Measurements from ENCODE around the gene PCNA. TPM values are rescaled to one million over a fixed set of nuclear protein-coding genes. Genes with fewer than 3 reads are reported as not detected.
A peak's percentile ranks its signal among the peaks of the same experiment; 100 is the strongest.

The PCNA gene
- total and polyA plus RNA-seq, 5 experiments from 2014 or later: 39.4 to 57.1 (median 44.3) TPM

DNA sequence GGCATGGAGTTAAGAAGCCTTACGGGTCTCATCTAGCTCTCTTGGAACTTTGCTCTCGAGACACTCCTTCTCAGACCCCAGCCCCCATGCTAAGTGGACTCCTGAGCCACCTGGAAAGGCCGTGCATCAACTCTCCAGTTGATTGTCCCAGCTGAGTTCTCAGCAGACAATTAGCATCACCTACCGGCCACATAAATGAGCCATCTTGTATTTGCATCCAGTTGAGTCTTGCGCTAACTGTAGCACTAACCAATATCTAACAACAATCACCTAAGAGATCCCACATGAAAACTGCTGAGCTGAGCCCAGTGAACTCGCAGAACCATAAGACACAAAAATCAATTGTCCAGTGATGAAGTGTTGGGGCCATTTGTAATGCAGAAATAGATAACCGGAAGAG, 49.7 kb downstream of the PCNA start:
- Mint-ChIP-seq H3K9me3 (no peaks in the 10 kb centered on the region), H3K27me3 (no peaks in the 10 kb centered on the region), H3K27ac (no peak overlapping the region), H3K4me1 (peaks cover 0 to 7% (median 5%) of the 10 kb centered on the region in 4 donors), H3K36me3 (peaks cover 0 to 2% (median 0%) of the 10 kb centered on the region in 3 donors), H3K4me3 (no peak overlapping the region)
- POLR2A ChIA-PET: no interaction called here
- DNase-seq (no peak), ATAC-seq (no peak)

GRCh38 chr20:5069141-5069806, 50.5 kb downstream of the PCNA start:
- DNase-seq (no peak), ATAC-seq (no peak)
- peak overlapping the region in 1 of 10 donors; percentile 48 for H3K4me3 Mint-ChIP-seq
- no peaks in the 10 kb centered on the region for H3K9me3 Mint-ChIP-seq
- H3K27ac Mint-ChIP-seq: peak overlapping the region in 3 of 10 donors; percentile 31 to 41 (median 31)
- peaks cover 0 to 2% (median 0%) of the 10 kb centered on the region in 3 donors for H3K36me3 Mint-ChIP-seq
- H3K4me1 Mint-ChIP-seq: peaks cover 0 to 7% (median 4%) of the 10 kb centered on the region in 4 donors
- POLR2A ChIA-PET: interaction anchor here (1.1 kb wide), 1 partner anchor 12 kb away, joined by 3 read pairs; no protein-coding TSS in a partner anchor
- no peaks in the 10 kb centered on the region for H3K27me3 Mint-ChIP-seq

DNA sequence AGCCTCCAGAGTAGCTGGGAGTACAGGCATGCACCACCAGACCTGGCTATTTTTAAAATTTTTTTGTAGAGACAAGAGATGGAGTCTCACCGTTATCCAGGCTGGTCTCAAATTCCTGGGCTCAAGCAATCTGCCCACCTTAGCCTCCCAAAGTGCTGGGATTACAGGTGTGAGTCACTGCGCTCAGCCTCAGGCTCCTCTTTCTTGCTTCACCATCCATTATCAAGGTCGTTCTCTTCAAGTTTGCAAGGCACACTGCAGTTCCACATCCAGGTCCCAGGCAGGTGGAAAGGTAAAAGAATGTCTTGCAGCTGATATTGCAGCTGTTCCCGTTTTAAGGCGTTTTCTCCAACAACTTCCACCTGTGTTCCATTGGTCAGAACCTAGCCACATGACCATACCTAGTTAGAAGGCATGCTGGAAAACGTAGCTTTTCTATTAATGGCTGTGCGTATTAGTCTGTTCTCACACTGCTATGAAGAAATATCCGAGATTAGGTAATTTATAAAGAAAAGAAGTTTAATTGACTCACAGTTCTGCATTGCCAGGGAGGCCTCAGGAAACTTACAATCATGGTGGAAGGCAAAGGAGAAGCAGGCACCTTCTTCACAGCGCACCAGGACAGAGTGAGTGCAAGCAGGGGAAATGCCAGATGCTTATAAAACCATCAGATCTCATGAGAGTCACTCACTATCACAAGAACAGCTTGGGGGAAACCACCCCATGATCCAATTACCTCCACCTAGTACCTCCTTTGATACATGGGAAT, 51.7 kb downstream of the PCNA start:
- Mint-ChIP-seq H3K4me1 (peaks cover 0 to 7% (median 2%) of the 10 kb centered on the region in 4 donors), H3K27me3 (no peaks in the 10 kb centered on the region), H3K9me3 (no peaks in the 10 kb centered on the region), H3K27ac (no peak overlapping the region), H3K4me3 (no peak overlapping the region), H3K36me3 (peaks cover 0 to 2% (median 0%) of the 10 kb centered on the region in 3 donors)
- DNase-seq (no peak), ATAC-seq (no peak)
- POLR2A ChIA-PET: interaction anchor here (1.1 kb wide), 2 partner anchors 9 to 11 kb away, joined by 3 read pairs; no protein-coding TSS in a partner anchor

DNA sequence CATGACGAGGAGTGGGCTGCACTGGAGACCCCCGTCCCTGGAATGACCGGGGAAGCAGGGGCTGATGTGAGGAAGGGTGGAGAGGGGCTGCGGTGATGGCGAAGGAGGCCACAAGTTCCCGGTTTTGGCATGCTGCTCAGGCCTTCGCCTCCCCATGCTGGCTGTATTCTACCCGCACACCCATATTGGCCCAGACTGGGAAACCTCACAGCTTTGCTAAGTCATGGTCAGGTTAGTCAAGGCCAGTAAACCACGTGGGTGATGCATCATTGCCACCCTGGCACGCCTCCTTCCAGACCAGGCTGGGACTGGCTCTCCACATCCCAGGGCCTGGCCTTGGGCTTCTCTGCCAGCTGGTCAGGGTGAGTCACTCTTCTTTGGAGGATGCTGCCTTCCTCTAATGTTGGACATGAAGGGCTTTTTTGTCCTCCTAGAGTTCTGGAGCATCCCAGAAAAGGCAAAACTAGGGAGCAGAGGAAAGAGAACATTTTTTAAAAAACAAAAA, 53.8 kb downstream of the PCNA start:
- H3K4me1 Mint-ChIP-seq: peaks cover 0 to 7% (median 3%) of the 10 kb centered on the region in 4 donors
- no peaks in the 10 kb centered on the region for H3K27me3 Mint-ChIP-seq
- ATAC-seq (no peak), DNase-seq (no peak)
- POLR2A ChIA-PET: no interaction called here
- peak overlapping the region in 1 of 10 donors; percentile 12 for H3K27ac Mint-ChIP-seq
- no peaks in the 10 kb centered on the region for H3K9me3 Mint-ChIP-seq
- H3K36me3 Mint-ChIP-seq: peaks cover 0 to 2% (median 0%) of the 10 kb centered on the region in 3 donors
- no peak overlapping the region for H3K4me3 Mint-ChIP-seq

DNA sequence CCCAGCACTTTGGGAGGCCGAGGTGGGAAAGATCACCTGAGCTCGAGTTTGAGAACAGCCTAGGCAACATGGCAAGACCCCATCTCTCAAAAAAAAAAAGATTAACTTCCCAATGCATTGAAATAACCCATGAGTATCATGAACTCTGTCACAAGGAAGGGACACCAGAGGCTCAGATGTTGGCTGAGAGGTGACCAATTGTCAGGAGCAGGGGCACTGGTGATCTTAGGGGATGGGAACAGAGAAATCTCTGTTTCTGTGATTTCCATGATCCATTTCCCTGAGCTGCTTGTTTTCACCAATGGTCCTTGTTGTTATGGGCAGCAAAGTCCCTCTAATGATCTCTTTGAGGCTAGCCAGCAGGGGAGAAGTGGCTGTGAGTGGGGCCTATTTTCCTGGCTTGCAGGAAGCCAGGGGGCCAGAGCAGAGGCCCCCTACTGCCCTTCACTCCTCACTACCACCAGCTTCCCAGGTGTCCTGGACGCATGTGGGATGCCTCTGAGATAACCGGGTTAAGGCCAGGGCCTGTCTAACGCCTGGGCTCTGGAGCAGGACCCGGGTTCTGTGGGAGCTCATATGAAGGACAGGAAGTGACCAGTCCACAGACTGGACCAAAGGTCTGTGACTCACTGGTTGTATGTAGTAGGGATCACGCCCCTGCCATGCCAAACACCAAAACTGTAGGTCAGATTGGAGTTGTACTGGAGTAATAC, 54.4 kb downstream of the PCNA start:
- Mint-ChIP-seq H3K27ac (peak overlapping the region in 2 of 10 donors; percentile 22 to 67), H3K36me3 (peaks cover 0 to 2% (median 0%) of the 10 kb centered on the region in 3 donors), H3K27me3 (no peaks in the 10 kb centered on the region), H3K4me1 (peaks cover 0 to 7% (median 3%) of the 10 kb centered on the region in 4 donors), H3K4me3 (no peak overlapping the region), H3K9me3 (no peaks in the 10 kb centered on the region)
- POLR2A ChIA-PET: no interaction called here
- DNase-seq (no peak), ATAC-seq (no peak)

Other genes starting within 250 kb of the PCNA start
- gene SLC23A2, start 118.4 kb downstream of the PCNA start, total RNA-seq: 10 to 100 TPM; 19.8 to 24.3 TPM
- gene SLC23A2, start 118.4 kb downstream of the PCNA start, polyA plus RNA-seq: 1 to 10 TPM; 5.6 to 8.1 (median 5.9) TPM
- gene TMEM230, start 6.9 kb downstream of the PCNA start, total RNA-seq: 10 to 100 TPM; 67.2 to 69.6 TPM
- 100 to 1,000 TPM; 186 to 278 (median 253) TPM for gene TMEM230, start 6.9 kb downstream of the PCNA start, polyA plus RNA-seq
- gene CDS2, start 7.0 kb upstream of the PCNA start, total RNA-seq: 10 to 100 TPM; 56.8 to 60.7 TPM
- gene CDS2, start 7.0 kb upstream of the PCNA start, polyA plus RNA-seq: 10 to 100 TPM; 32.3 to 47.3 (median 39.7) TPM
- not detected for gene PROKR2, start 197.0 kb upstream of the PCNA start, total RNA-seq
- gene PROKR2, start 197.0 kb upstream of the PCNA start, polyA plus RNA-seq: not detected